ENCODE data around the gene RBM47. TPM values are rescaled to one million over a fixed set of nuclear protein-coding genes. Genes with fewer than 3 reads are reported as not detected.

Gene RBM47
- total and polyA plus RNA-seq, 4 experiments from 2014 or later = 0.10 to 1.5 (median 0.87) TPM

DNA sequence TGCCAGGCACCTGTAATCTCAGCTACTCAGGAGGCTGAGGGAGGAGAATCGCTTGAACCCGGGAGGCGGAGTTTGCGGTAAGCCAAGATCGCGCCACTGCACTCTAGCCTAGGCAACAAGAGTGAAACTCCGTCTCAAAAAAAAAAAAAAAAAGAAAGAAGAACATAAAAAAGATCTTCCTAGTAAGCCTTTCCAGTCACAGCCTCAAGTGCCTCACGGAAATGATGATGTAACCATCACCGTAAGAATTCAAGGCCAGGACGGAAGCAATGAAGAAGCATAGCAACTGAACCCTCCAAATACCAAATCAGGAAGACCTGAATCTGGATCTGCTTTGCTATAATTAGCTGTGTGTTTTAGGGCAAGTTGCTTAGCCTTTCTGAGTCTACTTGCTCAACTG lies 28.8 kb downstream of the RBM47 start:
- Mint-ChIP-seq H3K36me3 (no peaks in the 10 kb centered on the region), H3K4me1 (no peaks in the 10 kb centered on the region), H3K27me3 (no peaks in the 10 kb centered on the region), H3K4me3 (no peak overlapping the region), H3K9me3 (peaks cover 0 to 3% (median 0%) of the 10 kb centered on the region in 8 donors), H3K27ac (no peak overlapping the region)
- Histone ChIP-seq H3K27ac (ENCODE audit: low read depth, low read length) (no peak overlapping the region), H3K9me3 (ENCODE audit: control insufficient read depth in 1 of 2, low read length in 2 of 2) (no peaks in the 10 kb centered on the region), H3K36me3 (ENCODE audit: insufficient read depth, low read length) (no peaks in the 10 kb centered on the region), H3K4me3 (ENCODE audit: low read length in 2 of 2) (no peak overlapping the region), H3K27me3 (ENCODE audit: insufficient read depth, low read length) (no peaks in the 10 kb centered on the region), H3K4me1 (ENCODE audit: insufficient read depth, low read length) (no peaks in the 10 kb centered on the region)
- ChIA-PET POLR2A (ENCODE audit: partially characterized antibody) (no interaction called here), CTCF (ENCODE audit: partially characterized antibody) (no interaction called here)
- intact Hi-C loops (cut with micrococcal nuclease) = no loop called here
- no peak for DNase-seq

DNA sequence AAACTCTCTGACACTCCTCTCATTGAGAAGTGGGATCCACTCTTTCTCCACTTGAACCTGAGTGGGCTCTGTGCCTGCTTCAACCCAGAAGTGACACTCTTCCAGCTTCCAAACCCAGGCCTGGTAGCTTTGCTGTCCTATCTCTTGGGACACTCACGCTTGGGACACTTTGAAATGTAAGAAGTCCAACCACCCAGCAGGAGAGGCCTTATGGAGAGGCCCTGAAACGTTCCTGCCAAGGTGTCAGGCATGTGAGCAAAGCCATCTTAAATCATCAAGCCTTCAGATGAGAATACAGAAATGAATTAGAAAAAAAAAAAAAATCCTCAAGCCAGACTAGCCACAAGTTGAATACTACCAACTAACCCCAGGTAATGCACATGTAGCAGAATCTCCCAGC lies 30.2 kb downstream of the RBM47 start:
- H3K4me1 Mint-ChIP-seq = no peaks in the 10 kb centered on the region
- DNase-seq = no peak
- H3K9me3 ChIP-seq (ENCODE audit: control insufficient read depth in 1 of 2, low read length in 2 of 2) = no peaks in the 10 kb centered on the region
- no peak overlapping the region for H3K27ac ChIP-seq (ENCODE audit: low read depth, low read length)
- no peaks in the 10 kb centered on the region for H3K27me3 ChIP-seq (ENCODE audit: insufficient read depth, low read length)
- H3K27ac Mint-ChIP-seq = no peak overlapping the region
- H3K36me3 ChIP-seq (ENCODE audit: insufficient read depth, low read length) = no peaks in the 10 kb centered on the region
- H3K4me3 Mint-ChIP-seq = no peak overlapping the region
- peaks cover 0 to 3% (median 0%) of the 10 kb centered on the region in 8 donors for H3K9me3 Mint-ChIP-seq
- H3K36me3 Mint-ChIP-seq = no peaks in the 10 kb centered on the region
- CTCF ChIA-PET (ENCODE audit: partially characterized antibody) = interaction anchor here (0.6 kb wide), 1 partner anchor 128 kb away, joined by 3 read pairs; no protein-coding TSS in a partner anchor
- H3K4me1 ChIP-seq (ENCODE audit: insufficient read depth, low read length) = no peaks in the 10 kb centered on the region
- POLR2A ChIA-PET (ENCODE audit: partially characterized antibody) = no interaction called here
- intact Hi-C loops (cut with micrococcal nuclease) = no loop called here
- no peak overlapping the region for H3K4me3 ChIP-seq (ENCODE audit: low read length in 2 of 2)
- peaks cover 0 to 3% of the 10 kb centered on the region in 2 donors for H3K27me3 Mint-ChIP-seq

DNA sequence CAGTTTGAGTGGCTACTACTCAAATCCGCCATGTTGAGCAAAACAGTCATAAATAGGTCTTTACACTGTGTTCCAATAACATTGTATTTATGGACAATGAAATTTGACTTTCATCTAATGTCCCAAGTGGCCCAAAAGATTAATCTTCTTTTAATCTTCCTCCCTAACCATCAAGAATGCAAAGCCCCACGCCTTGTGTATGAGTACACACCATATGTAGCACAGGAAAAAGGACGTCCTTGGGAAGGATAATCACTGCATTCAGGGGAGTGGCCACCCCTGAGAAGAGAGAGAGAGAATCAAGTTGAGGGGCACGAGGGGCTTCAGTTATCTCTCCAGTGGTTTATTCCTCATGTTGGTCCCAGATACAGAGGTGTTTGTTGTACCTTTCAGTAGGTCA lies 33.1 kb downstream of the RBM47 start:
- peaks cover 0 to 3% of the 10 kb centered on the region in 2 donors for H3K27me3 Mint-ChIP-seq
- no peak for DNase-seq
- POLR2A ChIA-PET (ENCODE audit: partially characterized antibody) = no interaction called here
- H3K27ac Mint-ChIP-seq = no peak overlapping the region
- no peaks in the 10 kb centered on the region for H3K9me3 ChIP-seq (ENCODE audit: control insufficient read depth in 1 of 2, low read length in 2 of 2)
- no peak overlapping the region for H3K27ac ChIP-seq (ENCODE audit: low read depth, low read length)
- no peak overlapping the region for H3K4me3 ChIP-seq (ENCODE audit: low read length in 2 of 2)
- CTCF ChIA-PET (ENCODE audit: partially characterized antibody) = no interaction called here
- H3K36me3 Mint-ChIP-seq = no peaks in the 10 kb centered on the region
- H3K27me3 ChIP-seq (ENCODE audit: insufficient read depth, low read length) = no peaks in the 10 kb centered on the region
- no peak overlapping the region for H3K4me3 Mint-ChIP-seq
- H3K4me1 ChIP-seq (ENCODE audit: insufficient read depth, low read length) = no peaks in the 10 kb centered on the region
- no peaks in the 10 kb centered on the region for H3K4me1 Mint-ChIP-seq
- H3K9me3 Mint-ChIP-seq = peaks cover 0 to 1% (median 0%) of the 10 kb centered on the region in 8 donors
- H3K36me3 ChIP-seq (ENCODE audit: insufficient read depth, low read length) = no peaks in the 10 kb centered on the region
- intact Hi-C loops (cut with micrococcal nuclease) = no loop called here

DNA sequence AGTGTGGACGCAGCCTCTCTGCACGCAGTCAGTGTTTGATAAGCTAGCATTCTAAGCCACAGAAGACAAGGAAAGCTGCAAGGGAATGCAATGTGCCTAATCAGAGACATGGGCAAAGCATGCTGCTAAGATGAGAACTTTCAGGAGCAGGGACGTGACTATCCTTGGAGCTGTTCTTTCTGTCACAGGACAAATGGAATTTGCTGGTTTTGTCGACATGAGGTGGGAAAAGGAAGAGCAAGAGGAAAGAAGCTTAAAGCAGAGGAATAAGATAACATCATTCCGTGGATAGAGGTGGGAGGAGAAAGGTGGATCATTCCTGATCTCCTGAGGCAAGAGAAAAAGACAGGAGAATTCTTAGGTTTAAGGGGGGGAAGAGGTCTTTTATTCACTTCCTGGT lies 33.7 kb downstream of the RBM47 start:
- H3K9me3 ChIP-seq (ENCODE audit: control insufficient read depth in 1 of 2, low read length in 2 of 2) = no peaks in the 10 kb centered on the region
- no peak overlapping the region for H3K27ac ChIP-seq (ENCODE audit: low read depth, low read length)
- H3K27ac Mint-ChIP-seq = no peak overlapping the region
- no peak overlapping the region for H3K4me3 ChIP-seq (ENCODE audit: low read length in 2 of 2)
- peaks cover 0 to 3% of the 10 kb centered on the region in 2 donors for H3K27me3 Mint-ChIP-seq
- H3K4me1 ChIP-seq (ENCODE audit: insufficient read depth, low read length) = no peaks in the 10 kb centered on the region
- no peak overlapping the region for H3K4me3 Mint-ChIP-seq
- POLR2A ChIA-PET (ENCODE audit: partially characterized antibody) = no interaction called here
- H3K4me1 Mint-ChIP-seq = no peaks in the 10 kb centered on the region
- peaks cover 0 to 1% (median 0%) of the 10 kb centered on the region in 8 donors for H3K9me3 Mint-ChIP-seq
- intact Hi-C loops (cut with micrococcal nuclease) = no loop called here
- CTCF ChIA-PET (ENCODE audit: partially characterized antibody) = no interaction called here
- DNase-seq = no peak
- no peaks in the 10 kb centered on the region for H3K27me3 ChIP-seq (ENCODE audit: insufficient read depth, low read length)
- H3K36me3 ChIP-seq (ENCODE audit: insufficient read depth, low read length) = no peaks in the 10 kb centered on the region
- H3K36me3 Mint-ChIP-seq = no peaks in the 10 kb centered on the region

DNA sequence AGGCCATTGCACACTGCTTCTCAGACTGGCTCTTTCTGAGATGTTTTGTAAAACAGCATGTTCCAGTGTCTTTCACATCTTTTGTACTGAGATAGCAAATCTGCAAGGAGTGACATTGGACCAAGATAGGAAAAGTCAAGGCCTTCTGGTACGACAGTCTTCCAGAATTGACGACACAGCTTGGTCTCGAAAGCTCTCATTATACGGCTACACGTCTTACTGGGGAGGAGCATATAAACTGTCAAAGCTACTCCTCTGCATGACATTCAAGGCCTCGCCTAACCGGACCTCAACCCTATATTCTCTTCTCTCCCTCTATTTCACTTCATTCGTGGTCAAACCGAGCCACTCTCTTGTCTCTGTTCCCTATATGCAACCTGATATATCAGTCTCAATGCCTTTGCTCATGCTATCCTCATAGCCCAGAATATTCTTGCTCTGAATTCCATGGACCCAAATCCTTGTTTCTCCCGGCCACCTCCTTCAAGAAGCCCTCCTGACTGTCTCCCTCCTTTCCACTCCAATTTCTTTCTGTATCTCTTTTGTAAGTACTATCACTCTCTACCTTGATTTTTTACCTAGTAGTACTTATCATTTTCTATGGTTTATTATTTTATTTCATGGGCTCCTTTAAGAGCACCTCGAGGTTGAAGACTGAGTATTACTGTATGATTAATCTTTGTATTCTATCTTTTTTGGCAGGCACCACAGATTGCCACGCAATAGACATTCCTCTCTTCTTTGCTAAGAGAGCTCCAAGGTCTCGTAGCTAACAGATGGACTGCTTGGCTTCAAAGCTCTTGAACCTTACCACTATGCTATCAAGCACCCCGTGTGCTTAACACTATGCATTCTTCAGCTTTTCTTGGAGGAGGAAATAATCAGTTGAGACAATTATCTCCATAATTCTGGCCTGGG lies 35.1 kb downstream of the RBM47 start:
- Mint-ChIP-seq H3K27me3 (peaks cover 0 to 3% of the 10 kb centered on the region in 2 donors), H3K9me3 (peaks cover 0 to 3% (median 0%) of the 10 kb centered on the region in 8 donors), H3K4me3 (no peak overlapping the region), H3K36me3 (no peaks in the 10 kb centered on the region), H3K27ac (no peak overlapping the region), H3K4me1 (no peaks in the 10 kb centered on the region)
- no peak overlapping the region for H3K4me3 ChIP-seq (ENCODE audit: low read length in 2 of 2)
- H3K36me3 ChIP-seq (ENCODE audit: insufficient read depth, low read length) = no peaks in the 10 kb centered on the region
- ChIA-PET CTCF (ENCODE audit: partially characterized antibody) (no interaction called here), POLR2A (ENCODE audit: partially characterized antibody) (no interaction called here)
- H3K4me1 ChIP-seq (ENCODE audit: insufficient read depth, low read length) = no peaks in the 10 kb centered on the region
- intact Hi-C loops (cut with micrococcal nuclease) = no loop called here
- DNase-seq = no peak
- H3K27ac ChIP-seq (ENCODE audit: low read depth, low read length) = no peak overlapping the region
- H3K9me3 ChIP-seq (ENCODE audit: control insufficient read depth in 1 of 2, low read length in 2 of 2) = no peaks in the 10 kb centered on the region
- H3K27me3 ChIP-seq (ENCODE audit: insufficient read depth, low read length) = no peaks in the 10 kb centered on the region

DNA sequence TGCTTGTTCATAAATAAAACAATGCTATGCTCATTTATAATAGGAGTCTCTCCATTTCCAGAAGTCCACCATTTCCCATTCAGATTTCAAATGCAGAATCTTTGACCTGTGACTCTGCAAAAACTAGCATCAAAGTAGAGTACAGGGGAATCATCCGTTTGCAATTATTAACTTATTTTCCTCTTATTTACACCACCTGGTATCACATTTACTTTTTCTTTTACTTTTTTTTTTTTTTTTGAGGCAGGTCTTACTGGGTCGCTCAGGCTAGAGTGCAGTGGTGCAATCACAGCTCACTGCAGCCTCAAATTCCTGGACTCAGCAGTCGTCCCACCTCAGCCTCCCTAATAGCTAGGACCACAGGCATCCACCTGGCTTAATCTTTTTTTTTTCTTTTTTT lies 37.6 kb downstream of the RBM47 start:
- Mint-ChIP-seq H3K4me3 (no peak overlapping the region), H3K4me1 (no peaks in the 10 kb centered on the region), H3K27ac (no peak overlapping the region), H3K9me3 (peaks cover 0 to 3% (median 0%) of the 10 kb centered on the region in 8 donors), H3K36me3 (no peaks in the 10 kb centered on the region), H3K27me3 (peaks cover 2 to 3% of the 10 kb centered on the region in 2 donors)
- Histone ChIP-seq H3K4me3 (ENCODE audit: low read length in 2 of 2) (no peak overlapping the region), H3K4me1 (ENCODE audit: insufficient read depth, low read length) (no peaks in the 10 kb centered on the region), H3K36me3 (ENCODE audit: insufficient read depth, low read length) (no peaks in the 10 kb centered on the region), H3K27me3 (ENCODE audit: insufficient read depth, low read length) (no peaks in the 10 kb centered on the region), H3K9me3 (ENCODE audit: control insufficient read depth in 1 of 2, low read length in 2 of 2) (no peaks in the 10 kb centered on the region), H3K27ac (ENCODE audit: low read depth, low read length) (no peak overlapping the region)
- ChIA-PET CTCF (ENCODE audit: partially characterized antibody) (no interaction called here), POLR2A (ENCODE audit: partially characterized antibody) (no interaction called here)
- intact Hi-C loops (cut with micrococcal nuclease) = no loop called here
- no peak for DNase-seq

DNA sequence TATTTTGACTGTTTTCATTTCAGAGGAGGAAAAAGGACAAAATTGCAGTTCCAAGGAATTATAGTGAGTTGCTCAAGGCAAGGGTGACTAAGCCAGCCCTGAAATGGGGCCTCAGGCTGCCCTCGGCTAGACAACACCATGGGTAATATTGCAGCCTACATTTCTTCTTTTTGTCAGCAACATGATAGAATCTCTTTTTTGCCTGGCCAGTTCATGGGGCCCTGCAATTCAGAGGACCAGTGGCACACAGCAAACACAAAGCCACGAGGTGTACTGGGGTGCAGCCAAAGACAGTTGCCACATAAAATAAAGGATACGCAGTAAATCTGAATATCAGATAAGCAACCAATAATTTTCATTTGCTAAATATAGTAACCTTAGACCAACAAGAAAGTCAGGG lies 41.8 kb downstream of the RBM47 start:
- no peak overlapping the region for H3K27ac ChIP-seq (ENCODE audit: low read depth, low read length)
- CTCF ChIA-PET (ENCODE audit: partially characterized antibody) = no interaction called here
- H3K4me1 Mint-ChIP-seq = no peaks in the 10 kb centered on the region
- H3K9me3 ChIP-seq (ENCODE audit: control insufficient read depth in 1 of 2, low read length in 2 of 2) = no peaks in the 10 kb centered on the region
- H3K27me3 ChIP-seq (ENCODE audit: insufficient read depth, low read length) = no peaks in the 10 kb centered on the region
- H3K36me3 ChIP-seq (ENCODE audit: insufficient read depth, low read length) = no peaks in the 10 kb centered on the region
- no peaks in the 10 kb centered on the region for H3K36me3 Mint-ChIP-seq
- peaks cover 2 to 3% of the 10 kb centered on the region in 2 donors for H3K27me3 Mint-ChIP-seq
- no peak for DNase-seq
- no peaks in the 10 kb centered on the region for H3K4me1 ChIP-seq (ENCODE audit: insufficient read depth, low read length)
- POLR2A ChIA-PET (ENCODE audit: partially characterized antibody) = no interaction called here
- no peak overlapping the region for H3K27ac Mint-ChIP-seq
- no peak overlapping the region for H3K4me3 ChIP-seq (ENCODE audit: low read length in 2 of 2)
- peaks cover 0 to 3% (median 0%) of the 10 kb centered on the region in 8 donors for H3K9me3 Mint-ChIP-seq
- no peak overlapping the region for H3K4me3 Mint-ChIP-seq
- intact Hi-C loops (cut with micrococcal nuclease) = no loop called here
